K562 (cell line): Measurements from ENCODE around the gene PLEKHA5. TPM values are rescaled to one million over a fixed set of nuclear protein-coding genes. Genes with fewer than 3 reads are reported as not detected.

ENCODE experiments used
- ATAC-seq: fragments of 200-7000 bp; cut with Tn5 transposase; 3 replicates; pipeline ENCODE4 v1.9.1; 2020; ENCODE audit warnings: moderate library complexity
- BruUV-seq: library from RNA; stranded (reverse); fragments of 400-500 nt; replicated peaks from 2 replicates; lab custom pipeline; 2021; lab: Mats Ljungman, UMichigan
- CTCF ChIA-PET: fragments of 300-600 bp; formaldehyde crosslinking; extraction: SDS; loops from one replicate; lab custom pipeline; 2021; ENCODE audit warnings: low intra/inter-chr PET ratio; lab: Yijun Ruan, JAX
- POLR2A ChIA-PET: fragments of 300-600, 350-650 bp; sonication (Branson Sonifier 250); formaldehyde crosslinking; extraction: SDS; loops from one replicate; lab custom pipeline; 2021; ENCODE audit warnings: antibody characterized with exemption, inconsistent platforms; lab: Yijun Ruan, JAX
- DNase-seq, 4 experiments: peaks; one replicate each; pipeline versions ENCODE4 v3.0.0 to v3.0.0-alpha.2; 2011 to 2018; ENCODE audit warnings: low spot score in 3 of 4, mixed read lengths in 3 of 4; ENCODE audit errors: extremely low read depth in 1 of 4
- FAIRE-seq: peaks from 2 replicates; lab custom pipeline; 2011; peaks lifted over from hg19 to GRCh38; lab: Jason Lieb, UNC
- H2AFZ ChIP-seq: 2 replicates; pipeline ENCODE4 v1.6.0; 2011; ENCODE audit warnings: low read depth, low read length, control low read depth, inconsistent platforms
- H3K27ac ChIP-seq: fragments of 200-600 bp; 3 replicates; pipeline ENCODE4 v1.8.0; 2011; ENCODE audit warnings: low read depth, mild to moderate bottlenecking, control low read depth, inconsistent platforms, low read length, moderate library complexity, mixed read lengths; ENCODE audit errors: extremely low read depth
- H3K27me3 ChIP-seq, 2 experiments: fragments of 300-600 bp in 1 of 2; 2 replicates in 1 of 2; 3 replicates in 1 of 2; pipeline versions ENCODE4 v1.6.0 to v1.8.0; 2011; ENCODE audit warnings: inconsistent platforms in 2 of 2, low read length in 2 of 2, mild to moderate bottlenecking in 1 of 2, mixed read lengths in 1 of 2, moderate library complexity in 1 of 2; ENCODE audit not compliant: control insufficient read depth in 2 of 2, insufficient read depth in 2 of 2
- H3K36me3 ChIP-seq: fragments of 300-600 bp; 3 replicates; pipeline ENCODE4 v1.8.0; 2011; ENCODE audit warnings: mild to moderate bottlenecking, low read length, inconsistent platforms; ENCODE audit not compliant: control insufficient read depth, insufficient read depth
- H3K4me1 ChIP-seq, 2 experiments: fragments of 200-600 bp in 1 of 2; replicated peaks in 1 of 2; 2 replicates in 1 of 2; 3 replicates in 1 of 2; pipeline versions ENCODE4 v1.5.1 to v1.8.0; 2011; ENCODE audit warnings: inconsistent platforms in 2 of 2, low read length in 2 of 2, mild to moderate bottlenecking in 1 of 2, mixed read lengths in 1 of 2, moderate library complexity in 1 of 2; ENCODE audit not compliant: control insufficient read depth in 2 of 2, insufficient read depth in 2 of 2
- H3K4me2 ChIP-seq: 2 replicates; pipeline ENCODE4 v1.6.1; 2011; ENCODE audit warnings: low read length, control low read depth, inconsistent platforms, mixed read lengths; ENCODE audit not compliant: insufficient read depth
- H3K4me3 ChIP-seq: fragments of 200-600 bp; sonication (generic), shearing (Covaris generic); 2 replicates; pipeline ENCODE4 v1.5.1; 2016; ENCODE audit warnings: control low read depth, inconsistent platforms
- H3K79me2 ChIP-seq: fragments of 200-600 bp; 3 replicates; pipeline ENCODE4 v1.8.0; 2011; ENCODE audit warnings: low read length, inconsistent platforms; ENCODE audit not compliant: control insufficient read depth, insufficient read depth
- H3K9ac ChIP-seq, 2 experiments: 2 replicates each; pipeline versions ENCODE4 v1.6.0 to v1.6.1; 2011; ENCODE audit warnings: low read depth in 2 of 2, low read length in 2 of 2, control low read depth in 1 of 2, inconsistent platforms in 1 of 2, mild to moderate bottlenecking in 1 of 2, mixed read lengths in 1 of 2; ENCODE audit not compliant: insufficient read depth in 1 of 2
- H3K9me1 ChIP-seq: one replicate; pipeline ENCODE4 v1.6.0; 2011; ENCODE audit warnings: inconsistent platforms, mild to moderate bottlenecking, low read length, moderate library complexity; ENCODE audit not compliant: control insufficient read depth, insufficient read depth
- H3K9me3 ChIP-seq: replicated peaks from 2 replicates; pipeline ENCODE4 v1.5.1; 2011; ENCODE audit warnings: low read depth, low read length, inconsistent platforms; ENCODE audit not compliant: control insufficient read depth, insufficient read depth
- H4K20me1 ChIP-seq: replicated peaks from 2 replicates; pipeline ENCODE4 v1.6.1; 2011; ENCODE audit warnings: low read length, inconsistent platforms, mixed read lengths; ENCODE audit not compliant: control insufficient read depth, insufficient read depth
- C11orf30 ChIP-seq: fragments of 450-650 bp; IDR thresholded peaks from 2 replicates; pipeline ENCODE4 v1.6.1; 2016; ENCODE audit warnings: low read depth, mild to moderate bottlenecking
- HDAC6 ChIP-seq: IDR thresholded peaks from 2 replicates; pipeline ENCODE4 v1.6.1; 2012; ENCODE audit warnings: low read depth, mild to moderate bottlenecking, control low read depth, inconsistent platforms, low read length, moderate library complexity
- HMG20A ChIP-seq: fragments of 450-650 bp; formaldehyde crosslinking; conservative IDR thresholded peaks from 2 replicates; pipeline ENCODE4 v1.4.0; 2020; ENCODE audit warnings: mild to moderate bottlenecking, mixed read lengths
- KLF16 ChIP-seq: IDR thresholded peaks from 2 replicates; pipeline ENCODE4 v1.6.1; 2016; ENCODE audit warnings: antibody characterized with exemption
- MEF2D ChIP-seq: conservative IDR thresholded peaks from 2 replicates; pipeline ENCODE4 v1.6.1; 2016; ENCODE audit warnings: low read depth, missing genetic modification characterization, missing compliant biosample characterization
- MIER1 ChIP-seq: fragments of 450-650 bp; IDR thresholded peaks from 2 replicates; pipeline ENCODE4 v1.6.1; 2016; ENCODE audit warnings: antibody characterized with exemption, mild to moderate bottlenecking, low read depth
- NFATC3 ChIP-seq: fragments of 450-650 bp; IDR thresholded peaks from 2 replicates; pipeline ENCODE4 v1.6.1; 2017; ENCODE audit warnings: mild to moderate bottlenecking
- XRCC5 ChIP-seq: fragments of 200-400 bp; formaldehyde crosslinking; IDR thresholded peaks from 2 replicates; pipeline ENCODE4 v1.6.1; 2017; ENCODE audit warnings: low read depth, mild to moderate bottlenecking, low read length
- ZKSCAN8 ChIP-seq: fragments of 200-800 bp; sonication (Bioruptor generic); IDR thresholded peaks from 2 replicates; pipeline ENCODE4 v1.6.1; 2016; ENCODE audit warnings: missing genetic modification characterization, missing compliant biosample characterization
- ZNF764 ChIP-seq: fragments of 250-450 bp; sonication (Bioruptor Pico); IDR thresholded peaks from 2 replicates; pipeline ENCODE4 v1.4.0; 2020; ENCODE audit warnings: low read depth, mild to moderate bottlenecking, moderate library complexity
- WGBS: fragments of 100-300 bp; shearing (Covaris generic); methylation state at CpG from one replicate; pipeline ENCODE4 v1.1.6; 2016; ENCODE audit warnings: low coverage, mixed read lengths; ENCODE audit not compliant: insufficient coverage; ENCODE audit errors: missing lambda C conversion rate; 5-methylcytosine and 5-hydroxymethylcytosine counted together
- in situ Hi-C: fragments of 300-500 bp; cut with MboI; formaldehyde crosslinking; loops from 4 replicates; pipeline ENCODE4 v1.15.0; 2018; ENCODE audit warnings: inconsistent platforms, mixed read lengths
- intact Hi-C: fragments of 100-400 bp; cut with micrococcal nuclease; formaldehyde crosslinking; loops from 2 replicates; pipeline ENCODE4 v1.14.2; 2022
- polyA plus RNA-seq, 8 experiments: library from polyadenylated mRNA; depleted of rRNA in 4 of 8; stranded (reverse) in 5 of 8; unstranded in 3 of 8; fragments of >200 nt; fragmentation: Nextera tagmentation in 2 of 8; fragmentation: Illumina TruSeq in 1 of 8; extraction: Ambion mirVana in 2 of 8; extraction: Trizol in 1 of 8; gene quantifications; 2 replicates each; pipeline versions ENCODE4 v1.2.1 to v1.2.3, GENCODE V29; 2011 to 2014; ENCODE audit warnings: inconsistent platforms in 1 of 8, missing spikeins in 1 of 8
- total RNA-seq, 7 experiments: library from RNA; depleted of rRNA in 6 of 7; stranded (reverse); fragments of >200 nt in 6 of 7; fragmentation: Illumina TruSeq in 2 of 7; extraction: Trizol in 2 of 7; gene quantifications; 2 replicates each; pipeline versions ENCODE4 v1.2.1 to v1.2.3, GENCODE V29; 2011 to 2021; ENCODE audit warnings: low replicate concordance in 1 of 7

Gene PLEKHA5
- total and polyA plus RNA-seq, 9 of the 15 experiments (the other 6 are each of a cell fraction or from before 2014, with no cell fraction given): 7.2 to 26.2 (median 17.4) TPM

- no peak overlapping the region for H2AFZ ChIP-seq
- H3K9me1 ChIP-seq: no peaks in the 10 kb centered on the region
- no peak for FAIRE-seq
- 0 out of 2 replicates have a peak, but pooled peaks cover 2% of the 10 kb centered on the region for H4K20me1 ChIP-seq
- no peak overlapping the region for H3K4me2 ChIP-seq
- no peaks in the 10 kb centered on the region for H3K9me3 ChIP-seq
- H3K27me3 ChIP-seq: no peaks in the 10 kb centered on the region
- BruUV-seq: no TSS peak
- 81% methylated on average over 5 of the region's 5 CpGs for WGBS
- intact Hi-C loops (no loop called here), in situ Hi-C loops (no loop called here)
- H3K9ac ChIP-seq: no peak overlapping the region
- ATAC-seq: no peak
- DNase-seq: no peak
- no peaks in the 10 kb centered on the region for H3K4me1 ChIP-seq
- H3K4me3 ChIP-seq: no peak overlapping the region
- no peak for TF ChIP-seq MIER1
- no peak for TF ChIP-seq KLF16
- no peak for TF ChIP-seq ZNF764
- TF ChIP-seq NFATC3: no peak
- TF ChIP-seq ZKSCAN8 (CRISPR knock-in tag): no peak
- no peak for TF ChIP-seq MEF2D
- TF ChIP-seq HMG20A: no peak
- no peak for TF ChIP-seq C11orf30
- TF ChIP-seq HDAC6: no peak
- no peak for TF ChIP-seq XRCC5
- peaks cover 2% of the 10 kb centered on the region; the same call in 2 of the 3 replicates for H3K79me2 ChIP-seq
- no peak overlapping the region for H3K27ac ChIP-seq
- ChIA-PET POLR2A (no interaction called here), CTCF (no interaction called here)
- no peaks in the 10 kb centered on the region for H3K36me3 ChIP-seq
Observed at GRCh38 chr12:19183121-19183838, 53.7 kb downstream of the PLEKHA5 start.
